ENCODE data around the gene MTHFD2.

MTHFD2 gene

GRCh38 chr2:74232426-74232825 is 34.0 kb downstream of the MTHFD2 start:
- no peak for DNase-seq

GRCh38 chr2:74233648-74234047 is 35.2 kb downstream of the MTHFD2 start:
- DNase-seq, result no peak

- DNase-seq, result no peak
Observed at GRCh38 chr2:74235041-74235440, 36.6 kb downstream of the MTHFD2 start.

- peak; percentile 60 for DNase-seq
Observed at GRCh38 chr2:74238879-74239278, 40.5 kb downstream of the MTHFD2 start.

- no peak for DNase-seq
Observed at GRCh38 chr2:74239346-74239745, 40.9 kb downstream of the MTHFD2 start.

GRCh38 chr2:74242354-74243071 is 44.1 kb downstream of the MTHFD2 start:
- DNase-seq, result no peak

GRCh38 chr2:74244286-74244685 is 45.9 kb downstream of the MTHFD2 start:
- DNase-seq, result no peak

- DNase-seq, result no peak
Observed at GRCh38 chr2:74246496-74247195, 48.2 kb downstream of the MTHFD2 start.

GRCh38 chr2:74249406-74250122 is 51.1 kb downstream of the MTHFD2 start:
- DNase-seq, result no peak

- DNase-seq, result peak; percentile 28
Observed at GRCh38 chr2:74250189-74250631, 51.8 kb downstream of the MTHFD2 start.

- no peak for DNase-seq
Observed at GRCh38 chr2:74252036-74252435, 53.6 kb downstream of the MTHFD2 start.

GRCh38 chr2:74252862-74253261 is 54.4 kb downstream of the MTHFD2 start:
- no peak for DNase-seq

GRCh38 chr2:74253306-74253970 is 55.0 kb downstream of the MTHFD2 start:
- DNase-seq, result no peak

- DNase-seq, result peak; percentile 16
Observed at GRCh38 chr2:74253971-74254310, 55.5 kb downstream of the MTHFD2 start.

GRCh38 chr2:74255660-74256213 is 57.3 kb downstream of the MTHFD2 start:
- DNase-seq, result no peak

GRCh38 chr2:74259191-74259590 is 60.8 kb downstream of the MTHFD2 start:
- no peak for DNase-seq

- DNase-seq, result no peak
Observed at GRCh38 chr2:74259733-74260132, 61.3 kb downstream of the MTHFD2 start.

GRCh38 chr2:74260495-74260894 is 62.1 kb downstream of the MTHFD2 start:
- no peak for DNase-seq

GRCh38 chr2:74261204-74261864 is 62.9 kb downstream of the MTHFD2 start:
- peak; percentile 42 for DNase-seq

GRCh38 chr2:74262681-74263080 is 64.3 kb downstream of the MTHFD2 start:
- no peak for DNase-seq

- no peak for DNase-seq
Observed at GRCh38 chr2:74264281-74264680, 65.9 kb downstream of the MTHFD2 start.

GRCh38 chr2:74267068-74267467 is 68.7 kb downstream of the MTHFD2 start:
- DNase-seq, result no peak
